NT2/D1 (cell line): ENCODE data around the gene FKBP7.

Source experiments
- SUZ12 ChIP-seq: IDR thresholded peaks from 2 replicates; pipeline ENCODE4 v1.6.1; 2011; ENCODE audit not compliant: insufficient read length, insufficient read depth; ENCODE audit errors: extremely low read depth
- YY1 ChIP-seq: IDR thresholded peaks from 2 replicates; pipeline ENCODE4 v1.6.1; 2011; ENCODE audit not compliant: insufficient read length, insufficient read depth
- ZNF274 ChIP-seq: IDR thresholded peaks from 2 replicates; pipeline ENCODE4 v1.6.1; 2011; ENCODE audit warnings: mild to moderate bottlenecking, low read depth, low read length

- no peak for TF ChIP-seq ZNF274
- no peak for TF ChIP-seq YY1
- TF ChIP-seq SUZ12, result no peak
Observed at GRCh38 chr2:178419123-178419522, 59.3 kb downstream of the FKBP7 start.
